Measurements from ENCODE around the gene MTOR. TPM values are rescaled to one million over a fixed set of nuclear protein-coding genes. Genes with fewer than 3 reads are reported as not detected.

The MTOR gene
- total RNA-seq, 1 donor from 2014 or later = 66.3 TPM

GRCh38 chr1:11124965-11125364, 137.4 kb downstream of the MTOR start:
- Mint-ChIP-seq H3K27me3 (no peaks in the 10 kb centered on the region), H3K4me3 (ENCODE audit: low read depth) (no peak overlapping the region), H3K4me1 (ENCODE audit: low read depth) (no peaks in the 10 kb centered on the region), H3K36me3 (ENCODE audit: insufficient read depth) (peaks cover 27% of the 10 kb centered on the region), H3K9me3 (ENCODE audit: low read depth) (no peaks in the 10 kb centered on the region), H3K27ac (no peak overlapping the region)
- no peak for DNase-seq (ENCODE audit: low spot score, unreplicated experiment)
- TF ChIP-seq, protein P1, sequence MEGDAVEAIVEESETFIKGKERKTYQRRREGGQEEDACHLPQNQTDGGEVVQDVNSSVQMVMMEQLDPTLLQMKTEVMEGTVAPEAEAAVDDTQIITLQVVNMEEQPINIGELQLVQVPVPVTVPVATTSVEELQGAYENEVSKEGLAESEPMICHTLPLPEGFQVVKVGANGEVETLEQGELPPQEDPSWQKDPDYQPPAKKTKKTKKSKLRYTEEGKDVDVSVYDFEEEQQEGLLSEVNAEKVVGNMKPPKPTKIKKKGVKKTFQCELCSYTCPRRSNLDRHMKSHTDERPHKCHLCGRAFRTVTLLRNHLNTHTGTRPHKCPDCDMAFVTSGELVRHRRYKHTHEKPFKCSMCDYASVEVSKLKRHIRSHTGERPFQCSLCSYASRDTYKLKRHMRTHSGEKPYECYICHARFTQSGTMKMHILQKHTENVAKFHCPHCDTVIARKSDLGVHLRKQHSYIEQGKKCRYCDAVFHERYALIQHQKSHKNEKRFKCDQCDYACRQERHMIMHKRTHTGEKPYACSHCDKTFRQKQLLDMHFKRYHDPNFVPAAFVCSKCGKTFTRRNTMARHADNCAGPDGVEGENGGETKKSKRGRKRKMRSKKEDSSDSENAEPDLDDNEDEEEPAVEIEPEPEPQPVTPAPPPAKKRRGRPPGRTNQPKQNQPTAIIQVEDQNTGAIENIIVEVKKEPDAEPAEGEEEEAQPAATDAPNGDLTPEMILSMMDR (IDR thresholded peaks at IDR 0.05; ENCODE audit: unreplicated experiment) = no peak

DNA sequence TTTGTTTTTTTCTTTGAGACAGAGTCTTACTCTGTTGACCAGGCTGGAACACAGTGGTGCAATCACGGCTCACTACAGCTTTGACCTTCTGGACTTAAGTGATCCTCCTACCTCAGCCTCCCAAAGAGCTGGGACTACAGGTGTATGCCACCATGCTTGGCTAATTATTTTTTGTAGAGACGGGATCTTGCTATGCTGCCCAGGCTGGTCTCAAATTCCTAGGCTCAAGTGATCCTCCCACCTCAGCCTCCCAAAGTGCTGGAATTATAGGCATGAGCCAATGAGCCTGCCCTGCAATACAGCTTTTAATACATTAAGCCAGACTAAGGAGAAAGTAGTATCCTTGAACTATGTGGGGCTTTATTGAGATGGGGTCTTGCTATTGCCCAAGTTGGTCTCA, 146.0 kb downstream of the MTOR start:
- Mint-ChIP-seq H3K36me3 (ENCODE audit: insufficient read depth) (peaks cover 13% of the 10 kb centered on the region), H3K27ac (no peak overlapping the region), H3K4me1 (ENCODE audit: low read depth) (no peaks in the 10 kb centered on the region), H3K4me3 (ENCODE audit: low read depth) (no peak overlapping the region), H3K9me3 (ENCODE audit: low read depth) (no peaks in the 10 kb centered on the region), H3K27me3 (no peaks in the 10 kb centered on the region)
- TF ChIP-seq, protein P1 (IDR thresholded peaks at IDR 0.05; ENCODE audit: unreplicated experiment) = no peak
- no peak for DNase-seq (ENCODE audit: low spot score, unreplicated experiment)

GRCh38 chr1:11114966-11115365, 147.4 kb downstream of the MTOR start:
- Mint-ChIP-seq H3K4me1 (ENCODE audit: low read depth) (no peaks in the 10 kb centered on the region), H3K27ac (peak overlapping the region; percentile 26), H3K9me3 (ENCODE audit: low read depth) (no peaks in the 10 kb centered on the region), H3K4me3 (ENCODE audit: low read depth) (no peak overlapping the region), H3K36me3 (ENCODE audit: insufficient read depth) (peaks cover 12% of the 10 kb centered on the region), H3K27me3 (no peaks in the 10 kb centered on the region)
- DNase-seq (ENCODE audit: low spot score, unreplicated experiment) = no peak
- TF ChIP-seq, protein P1 (IDR thresholded peaks at IDR 0.05; ENCODE audit: unreplicated experiment) = no peak

DNA sequence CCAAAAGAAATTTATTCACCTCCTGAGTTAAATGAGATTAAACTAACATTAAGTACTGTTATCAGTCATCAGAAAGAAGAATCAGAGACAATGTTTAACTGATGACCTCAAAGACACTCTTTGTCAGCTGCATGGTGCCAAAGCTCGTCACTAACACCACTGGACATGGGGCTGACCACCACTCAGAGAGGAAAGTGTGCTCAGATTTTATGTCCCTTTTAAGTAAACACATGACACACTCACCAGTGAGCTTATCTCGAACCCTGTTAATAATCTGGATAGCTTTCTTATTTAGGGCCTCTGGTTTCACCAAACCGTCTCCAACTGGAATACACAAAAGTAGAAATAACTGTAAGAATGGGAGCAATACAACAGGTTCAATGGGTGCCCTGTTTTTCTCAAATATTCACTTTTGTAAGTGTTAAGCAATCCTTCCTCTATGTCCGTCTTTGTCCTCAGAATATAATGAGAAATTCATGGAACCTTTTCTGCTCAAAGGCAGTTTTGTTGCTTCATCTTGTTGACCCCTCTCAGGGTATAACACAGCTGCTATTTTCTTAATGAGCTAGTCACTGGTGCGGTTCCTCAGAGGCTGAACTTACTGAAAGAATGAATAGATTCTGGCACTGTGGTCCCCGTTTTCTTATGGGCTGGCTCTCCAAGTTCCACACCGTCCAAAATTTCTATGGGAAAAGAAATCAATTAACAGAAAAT, 153.1 kb downstream of the MTOR start:
- no peaks in the 10 kb centered on the region for H3K27me3 Mint-ChIP-seq
- no peak overlapping the region for H3K27ac Mint-ChIP-seq
- TF ChIP-seq, protein P1 (IDR thresholded peaks at IDR 0.05; ENCODE audit: unreplicated experiment) = no peak
- H3K36me3 Mint-ChIP-seq (ENCODE audit: insufficient read depth) = peaks cover 18% of the 10 kb centered on the region
- DNase-seq (ENCODE audit: low spot score, unreplicated experiment) = no peak
- no peaks in the 10 kb centered on the region for H3K9me3 Mint-ChIP-seq (ENCODE audit: low read depth)
- H3K4me3 Mint-ChIP-seq (ENCODE audit: low read depth) = no peak overlapping the region
- no peaks in the 10 kb centered on the region for H3K4me1 Mint-ChIP-seq (ENCODE audit: low read depth)

DNA sequence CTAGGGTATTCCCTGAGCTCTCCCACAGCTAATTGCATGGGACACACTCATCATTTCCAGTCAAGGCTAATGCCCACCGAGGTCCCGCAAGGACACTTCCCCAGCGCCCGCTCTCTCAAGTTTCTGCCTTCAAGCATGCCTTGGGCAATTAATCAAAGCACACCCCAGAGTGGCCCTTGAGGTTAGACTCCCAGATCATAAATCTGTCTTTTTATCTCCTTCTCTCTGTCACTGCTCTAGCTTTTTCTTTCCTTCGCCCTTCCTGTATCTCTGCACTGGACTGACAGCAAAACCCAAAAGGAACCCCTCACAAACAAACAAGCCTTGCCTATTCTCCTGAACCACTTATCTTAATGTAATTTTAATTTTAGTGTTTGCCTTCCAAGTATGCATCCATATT, 154.8 kb downstream of the MTOR start:
- H3K4me3 Mint-ChIP-seq (ENCODE audit: low read depth) = no peak overlapping the region
- H3K36me3 Mint-ChIP-seq (ENCODE audit: insufficient read depth) = peaks cover 14% of the 10 kb centered on the region
- no peaks in the 10 kb centered on the region for H3K4me1 Mint-ChIP-seq (ENCODE audit: low read depth)
- no peak for DNase-seq (ENCODE audit: low spot score, unreplicated experiment)
- TF ChIP-seq, protein P1 (IDR thresholded peaks at IDR 0.05; ENCODE audit: unreplicated experiment) = no peak
- no peaks in the 10 kb centered on the region for H3K9me3 Mint-ChIP-seq (ENCODE audit: low read depth)
- H3K27ac Mint-ChIP-seq = no peak overlapping the region
- H3K27me3 Mint-ChIP-seq = no peaks in the 10 kb centered on the region

Data from progenitor cell of endocrine pancreas (in vitro differentiated cells).